Breast epithelium (tissue), 3 donors: ENCODE measurements around the gene SOS1.

Experiments
- POLR2A ChIP-seq: fragments of 450-650 bp; IDR thresholded peaks from one replicate; pipeline ENCODE4 v1.6.1; 2016; ENCODE audit warnings: antibody characterized with exemption, mild to moderate bottlenecking, moderate library complexity
- TF ChIP-seq, protein P1 (sequence below), 3 donors: fragments of 450-650 bp; IDR thresholded peaks; one replicate each; pipeline ENCODE4 v1.5.1; 2016 to 2017; ENCODE audit warnings: antibody characterized with exemption in 3 of 3, mild to moderate bottlenecking in 3 of 3, moderate library complexity in 3 of 3

DNA sequence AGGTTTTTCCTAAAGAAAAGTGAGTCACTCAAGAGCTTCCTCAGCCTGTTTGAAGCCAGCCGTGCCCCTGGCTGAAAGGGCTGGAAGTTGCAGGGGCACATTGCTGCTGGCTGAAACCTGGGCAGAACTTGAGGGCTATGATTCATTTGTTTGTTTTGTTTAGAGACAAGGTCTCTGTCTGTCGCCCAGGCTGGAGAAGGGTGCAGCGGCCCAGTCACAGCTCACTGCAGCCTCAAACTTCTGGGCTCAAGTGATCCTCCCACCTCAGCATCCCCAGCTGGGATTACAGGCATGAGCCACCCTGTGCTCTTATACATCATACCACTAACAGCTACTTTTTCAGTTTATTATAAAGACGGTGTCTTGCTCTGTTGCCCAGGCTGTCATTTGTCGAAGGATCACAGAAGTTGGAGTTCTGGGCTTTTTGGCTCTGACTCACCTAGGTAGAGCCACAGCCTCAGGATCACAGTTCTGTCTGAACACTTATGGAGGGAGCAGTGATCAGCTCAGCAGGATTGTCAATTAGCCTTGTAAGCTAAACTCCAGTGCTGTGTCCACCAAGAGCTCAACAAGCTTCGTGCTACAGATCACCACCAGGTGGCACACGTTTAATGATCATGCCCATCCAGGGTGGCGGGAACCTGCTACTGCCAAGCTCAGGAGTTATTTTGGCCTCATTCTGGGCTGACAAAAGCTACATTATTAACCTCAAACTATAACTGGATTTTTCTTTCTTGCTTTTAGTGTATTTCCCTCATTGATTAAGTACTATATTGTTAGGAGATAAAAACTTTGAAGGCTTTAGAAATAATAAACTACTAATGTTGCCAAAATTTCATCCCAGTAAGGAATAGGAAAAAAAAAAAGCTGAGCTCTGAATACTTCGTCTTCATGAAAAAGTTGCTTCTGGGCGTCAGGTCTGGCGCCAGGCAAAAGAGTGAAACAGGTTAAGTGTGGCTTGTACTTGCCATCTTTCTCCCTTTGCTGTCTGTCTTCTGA, 173.3 kb downstream of the SOS1 start:
- TF ChIP-seq POLR2A: no peak
- TF ChIP-seq, protein P1, sequence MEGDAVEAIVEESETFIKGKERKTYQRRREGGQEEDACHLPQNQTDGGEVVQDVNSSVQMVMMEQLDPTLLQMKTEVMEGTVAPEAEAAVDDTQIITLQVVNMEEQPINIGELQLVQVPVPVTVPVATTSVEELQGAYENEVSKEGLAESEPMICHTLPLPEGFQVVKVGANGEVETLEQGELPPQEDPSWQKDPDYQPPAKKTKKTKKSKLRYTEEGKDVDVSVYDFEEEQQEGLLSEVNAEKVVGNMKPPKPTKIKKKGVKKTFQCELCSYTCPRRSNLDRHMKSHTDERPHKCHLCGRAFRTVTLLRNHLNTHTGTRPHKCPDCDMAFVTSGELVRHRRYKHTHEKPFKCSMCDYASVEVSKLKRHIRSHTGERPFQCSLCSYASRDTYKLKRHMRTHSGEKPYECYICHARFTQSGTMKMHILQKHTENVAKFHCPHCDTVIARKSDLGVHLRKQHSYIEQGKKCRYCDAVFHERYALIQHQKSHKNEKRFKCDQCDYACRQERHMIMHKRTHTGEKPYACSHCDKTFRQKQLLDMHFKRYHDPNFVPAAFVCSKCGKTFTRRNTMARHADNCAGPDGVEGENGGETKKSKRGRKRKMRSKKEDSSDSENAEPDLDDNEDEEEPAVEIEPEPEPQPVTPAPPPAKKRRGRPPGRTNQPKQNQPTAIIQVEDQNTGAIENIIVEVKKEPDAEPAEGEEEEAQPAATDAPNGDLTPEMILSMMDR (IDR thresholded peaks at IDR 0.05): peak; percentile 22 to 67 (median 57)
